Peyer's patch (tissue), 4 donors: ENCODE results near the gene EXTL1.

Experiments
- CTCF ChIP-seq, 6 experiments: fragments of 450-650 bp in 4 of 6; fragments of 200-600 bp in 2 of 6; sonication (generic) in 1 of 6; IDR thresholded peaks; one replicate each; pipeline ENCODE4 v1.5.1; 2017 to 2019; ENCODE audit warnings: antibody characterized with exemption in 6 of 6, mild to moderate bottlenecking in 3 of 6, moderate library complexity in 1 of 6
- POLR2A ChIP-seq, 2 donors: fragments of 450-650 bp; IDR thresholded peaks; one replicate each; pipeline ENCODE4 v1.5.1; 2017; ENCODE audit warnings: antibody characterized with exemption in 2 of 2, mild to moderate bottlenecking in 2 of 2, moderate library complexity in 2 of 2

GRCh38 chr1:25973610-25974321 lies 47.8 kb upstream of the EXTL1 start:
- no peak for TF ChIP-seq CTCF (IDR thresholded peaks at IDR 0.05)
- TF ChIP-seq POLR2A (IDR thresholded peaks at IDR 0.05), result no peak
